ENCODE results near the gene TRPM6. TPM values are rescaled to one million over a fixed set of nuclear protein-coding genes. Genes with fewer than 3 reads are reported as not detected.

The TRPM6 gene
- total RNA-seq, 1 experiment from 2014 or later: 0.17 TPM

- no peak for DNase-seq (ENCODE audit: low spot score)
Observed at GRCh38 chr9:74775396-74775795, 112.3 kb downstream of the TRPM6 start.

GRCh38 chr9:74773886-74774479 lies 113.7 kb downstream of the TRPM6 start:
- DNase-seq (ENCODE audit: low spot score): peak; percentile 75

GRCh38 chr9:74772121-74772520 lies 115.6 kb downstream of the TRPM6 start:
- no peak for DNase-seq (ENCODE audit: low spot score)

GRCh38 chr9:74771672-74772071 lies 116.0 kb downstream of the TRPM6 start:
- no peak for DNase-seq (ENCODE audit: low spot score)

- no peak for DNase-seq (ENCODE audit: low spot score)
Observed at GRCh38 chr9:74771262-74771585, 116.5 kb downstream of the TRPM6 start.

- DNase-seq (ENCODE audit: low spot score): no peak
Observed at GRCh38 chr9:74770508-74771261, 117.0 kb downstream of the TRPM6 start.

GRCh38 chr9:74765481-74765971 lies 122.2 kb downstream of the TRPM6 start:
- no peak for DNase-seq (ENCODE audit: low spot score)

- DNase-seq (ENCODE audit: low spot score): no peak
Observed at GRCh38 chr9:74762950-74763349, 124.8 kb downstream of the TRPM6 start.

GRCh38 chr9:74760031-74760700 lies 127.6 kb downstream of the TRPM6 start:
- DNase-seq (ENCODE audit: low spot score): peak; percentile 32

GRCh38 chr9:74755999-74756398 lies 131.7 kb downstream of the TRPM6 start:
- DNase-seq (ENCODE audit: low spot score): no peak

- no peak for DNase-seq (ENCODE audit: low spot score)
Observed at GRCh38 chr9:74755355-74755754, 132.4 kb downstream of the TRPM6 start.

- no peak for DNase-seq (ENCODE audit: low spot score)
Observed at GRCh38 chr9:74753650-74754049, 134.1 kb downstream of the TRPM6 start.

GRCh38 chr9:74748966-74749365 lies 138.8 kb downstream of the TRPM6 start:
- no peak for DNase-seq (ENCODE audit: low spot score)

GRCh38 chr9:74742792-74743730 lies 144.7 kb downstream of the TRPM6 start:
- no peak for DNase-seq (ENCODE audit: low spot score)

- DNase-seq (ENCODE audit: low spot score): no peak
Observed at GRCh38 chr9:74742191-74742790, 145.4 kb downstream of the TRPM6 start.

- DNase-seq (ENCODE audit: low spot score): no peak
Observed at GRCh38 chr9:74736646-74737045, 151.1 kb downstream of the TRPM6 start.

- no peak for DNase-seq (ENCODE audit: low spot score)
Observed at GRCh38 chr9:74735761-74736160, 152.0 kb downstream of the TRPM6 start.

- DNase-seq (ENCODE audit: low spot score): no peak
Observed at GRCh38 chr9:74729136-74729695, 158.5 kb downstream of the TRPM6 start.

- DNase-seq (ENCODE audit: low spot score): no peak
Observed at GRCh38 chr9:74728176-74728575, 159.5 kb downstream of the TRPM6 start.

GRCh38 chr9:74726581-74726980 lies 161.1 kb downstream of the TRPM6 start:
- no peak for DNase-seq (ENCODE audit: low spot score)

GRCh38 chr9:74724317-74724716 lies 163.4 kb downstream of the TRPM6 start:
- no peak for DNase-seq (ENCODE audit: low spot score)
